Endometrial microvascular endothelial cells (primary cell): ENCODE results near the gene PCDH7. TPM values are rescaled to one million over a fixed set of nuclear protein-coding genes. Genes with fewer than 3 reads are reported as not detected.

Source experiments
- in situ Hi-C: cut with HindIII; loops from 2 replicates; pipeline ENCODE4 v1.10.0; 2017; ENCODE audit warnings: low sequenced_read_pairs, low pct_unique_long_range_greater_than_20kb; ENCODE audit errors: inconsistent ontology term
- total RNA-seq: library from RNA; depleted of rRNA; stranded (reverse); fragments of >200 nt; gene quantifications from one replicate; pipeline ENCODE4 v1.2.3, GENCODE V29; 2015; ENCODE audit errors: inconsistent ontology term

PCDH7 gene
- total RNA-seq, 1 donor from 2014 or later = 6.1 TPM

DNA sequence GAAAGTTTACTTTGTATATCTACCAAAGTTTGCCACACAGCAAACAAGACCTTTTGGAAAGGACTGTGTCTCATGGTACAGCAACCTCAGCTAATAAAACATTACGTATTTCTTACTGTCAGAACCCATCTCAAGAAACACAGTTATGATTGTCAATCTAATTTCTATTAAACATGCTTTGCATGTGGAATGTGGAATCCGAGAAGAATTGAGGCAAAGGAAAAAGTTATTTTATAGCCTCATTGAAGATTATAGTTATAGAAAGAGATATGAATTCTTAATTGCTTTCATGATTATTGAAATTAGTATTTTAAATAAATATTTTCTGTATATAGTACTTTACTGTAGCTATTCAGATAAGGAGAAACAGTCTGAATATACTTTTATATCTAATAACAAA is 5.4 kb downstream of the PCDH7 start:
- in situ Hi-C loops = no loop called here

DNA sequence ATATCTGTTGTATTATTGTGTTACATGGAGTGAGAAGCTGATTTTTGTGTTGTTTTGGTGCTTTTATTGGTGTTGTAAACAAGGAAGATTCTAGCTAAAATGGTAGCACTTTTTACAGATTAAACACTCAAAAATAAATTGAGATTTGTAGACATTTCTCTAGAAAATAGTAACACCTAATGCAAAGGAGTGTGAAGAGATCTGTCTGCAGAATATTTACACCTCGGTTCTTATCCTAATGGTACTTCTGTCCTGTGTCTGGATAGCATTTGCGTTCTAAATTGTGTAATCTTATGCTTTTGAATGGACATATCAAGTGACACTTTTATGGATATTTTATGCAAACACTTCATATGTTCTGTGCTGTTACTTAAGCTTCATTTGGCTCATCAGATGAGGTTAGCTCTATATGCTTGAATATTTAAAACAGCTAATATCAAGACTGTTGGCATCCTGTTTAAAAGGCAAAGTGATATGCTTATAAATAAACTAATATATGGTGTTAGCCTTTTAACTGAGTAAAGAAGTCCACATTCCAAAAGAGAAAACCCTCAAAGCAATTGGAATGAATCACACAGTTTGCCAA is 6.0 kb downstream of the PCDH7 start:
- in situ Hi-C loops = no loop called here

DNA sequence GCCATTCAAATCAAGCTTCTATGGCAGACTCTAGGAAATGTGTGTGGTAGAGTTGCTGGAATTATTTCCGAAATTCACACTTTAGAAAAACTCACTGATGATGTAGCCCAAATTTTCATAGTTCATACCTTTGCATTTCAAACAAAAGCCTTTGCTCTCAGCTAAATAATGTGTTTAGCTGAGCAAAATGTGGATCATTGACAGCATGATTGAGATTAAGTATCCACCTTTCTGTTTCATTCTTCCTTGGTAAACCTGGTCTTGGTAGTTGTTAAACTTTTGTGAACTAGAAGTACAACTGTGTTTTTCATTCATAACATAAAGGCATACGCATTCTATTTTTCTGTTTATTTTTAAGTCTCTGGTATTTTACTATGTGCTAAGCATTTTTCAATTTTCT is 7.2 kb downstream of the PCDH7 start:
- in situ Hi-C loops = no loop called here

DNA sequence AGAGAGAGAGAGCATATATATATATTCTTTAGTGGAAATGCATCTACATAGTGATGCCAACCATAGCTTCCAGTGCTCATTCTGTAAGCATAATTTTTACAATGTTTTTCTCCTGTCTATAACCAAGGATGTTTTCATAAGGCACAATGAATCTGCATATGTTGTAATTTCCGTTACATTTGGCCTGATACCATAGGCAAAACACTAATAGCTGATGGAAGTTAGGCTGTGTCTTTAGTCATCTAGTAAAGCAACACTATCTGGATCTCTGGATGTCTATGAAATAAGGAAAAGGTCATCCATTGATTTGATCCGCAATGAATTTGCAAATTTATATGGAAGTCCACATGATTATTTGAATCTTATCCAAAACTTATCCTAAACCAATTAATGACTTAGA is 8.1 kb downstream of the PCDH7 start:
- in situ Hi-C loops = no loop called here

DNA sequence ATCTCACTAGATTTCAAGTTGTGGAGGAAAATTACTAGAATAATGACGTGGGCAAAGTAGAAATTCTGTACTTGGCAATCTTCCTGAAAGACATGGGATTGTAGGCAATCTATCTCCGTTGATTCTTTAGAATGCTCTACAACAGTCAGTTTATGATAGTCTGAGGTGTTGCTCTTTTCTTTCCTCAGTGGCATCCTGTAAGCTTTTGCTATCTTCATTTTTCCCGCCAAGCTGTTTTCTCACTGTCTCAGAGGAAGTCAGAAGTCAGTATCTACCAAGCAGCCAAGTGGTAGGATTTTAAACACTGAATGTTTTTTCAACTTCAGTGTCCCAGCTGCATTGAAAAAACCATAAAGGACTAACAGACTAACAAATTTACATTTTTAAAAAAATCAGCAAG is 23.7 kb downstream of the PCDH7 start:
- in situ Hi-C loops = no loop called here

DNA sequence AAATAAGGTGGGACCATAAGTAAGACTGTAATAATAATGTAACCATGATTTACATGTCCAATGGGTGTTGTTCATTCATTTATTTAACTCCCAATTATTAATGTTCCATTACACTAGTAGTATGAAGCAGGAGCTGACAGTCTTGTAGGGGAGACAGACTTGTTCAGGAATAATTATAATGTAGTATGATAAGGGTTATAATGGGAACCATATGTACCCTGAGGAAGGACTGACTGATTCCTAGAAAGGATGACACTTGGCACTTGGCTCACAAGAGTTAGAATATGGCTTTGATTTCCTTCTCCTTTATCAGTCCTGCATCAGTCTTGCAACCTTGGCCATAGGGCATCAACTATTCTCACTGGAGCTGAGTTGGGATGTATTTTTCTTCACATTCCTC is 24.2 kb downstream of the PCDH7 start:
- in situ Hi-C loops = no loop called here

DNA sequence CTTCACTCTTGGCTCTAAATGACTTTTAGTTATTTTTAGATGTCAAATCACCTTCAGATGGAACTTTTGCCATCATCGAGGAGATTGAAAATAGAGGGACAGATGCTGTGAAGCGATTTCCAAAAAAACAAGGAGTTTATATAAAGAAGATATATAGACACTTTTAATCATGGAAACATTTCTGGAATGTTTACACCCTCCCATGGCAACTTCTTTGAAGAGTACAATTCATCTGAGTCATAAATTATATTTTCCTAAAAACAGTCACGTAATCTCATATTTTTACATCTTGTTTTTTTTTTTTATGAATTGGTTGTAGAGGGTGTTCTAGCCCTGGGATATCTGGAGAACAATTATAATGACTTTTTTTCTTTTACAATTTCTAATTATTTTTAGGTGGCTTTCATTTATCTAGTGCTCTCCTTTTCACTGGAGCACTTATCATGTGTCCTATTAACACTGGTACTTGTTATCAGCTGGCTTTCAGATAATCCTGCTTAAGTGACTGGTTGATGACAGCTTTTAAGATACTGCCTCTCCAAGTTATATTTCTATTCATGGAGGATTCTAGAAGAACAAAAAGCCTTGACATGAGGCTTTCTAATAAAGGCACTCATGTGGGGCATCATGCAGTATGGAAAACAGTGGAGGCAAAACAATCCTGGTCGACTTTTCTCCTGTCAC is 24.9 kb downstream of the PCDH7 start:
- in situ Hi-C loops = no loop called here

DNA sequence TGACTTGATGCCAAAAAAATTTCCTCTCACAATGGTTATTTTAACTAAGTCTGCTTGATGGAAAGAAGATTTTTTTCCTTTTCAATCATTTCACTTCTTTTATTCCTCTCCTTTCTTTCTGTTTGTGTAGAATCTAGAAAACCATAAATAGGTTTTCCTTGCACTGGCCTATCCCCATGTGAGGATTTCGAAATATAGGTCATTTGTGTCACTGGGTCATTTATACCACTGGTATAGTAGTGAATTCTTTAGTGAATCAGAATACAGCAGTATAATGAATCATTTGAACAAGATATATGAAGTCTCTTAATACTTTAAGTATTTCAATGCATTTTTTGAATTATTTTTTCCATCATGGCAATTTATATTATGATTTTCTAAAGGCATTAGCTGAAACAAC is 26.6 kb downstream of the PCDH7 start:
- in situ Hi-C loops = no loop called here

DNA sequence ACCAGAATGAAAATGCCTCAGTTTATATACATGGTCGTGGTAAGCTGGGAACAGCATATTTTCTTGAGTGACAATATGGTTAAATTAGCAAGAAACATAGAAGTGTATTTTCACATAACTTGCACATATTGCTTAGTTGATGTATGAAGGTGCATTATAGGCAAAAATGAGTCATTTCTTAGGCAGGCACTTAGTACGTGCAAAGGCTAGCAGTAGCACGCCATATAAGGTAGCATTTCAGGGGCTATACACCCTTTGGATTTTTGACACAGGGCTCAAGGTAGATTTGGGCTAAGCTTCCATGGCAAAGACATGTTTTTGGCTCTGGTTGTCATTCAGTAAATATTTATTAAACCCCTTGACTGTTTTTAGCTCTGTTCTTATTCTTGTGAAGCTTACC is 33.1 kb downstream of the PCDH7 start:
- in situ Hi-C loops = no loop called here

DNA sequence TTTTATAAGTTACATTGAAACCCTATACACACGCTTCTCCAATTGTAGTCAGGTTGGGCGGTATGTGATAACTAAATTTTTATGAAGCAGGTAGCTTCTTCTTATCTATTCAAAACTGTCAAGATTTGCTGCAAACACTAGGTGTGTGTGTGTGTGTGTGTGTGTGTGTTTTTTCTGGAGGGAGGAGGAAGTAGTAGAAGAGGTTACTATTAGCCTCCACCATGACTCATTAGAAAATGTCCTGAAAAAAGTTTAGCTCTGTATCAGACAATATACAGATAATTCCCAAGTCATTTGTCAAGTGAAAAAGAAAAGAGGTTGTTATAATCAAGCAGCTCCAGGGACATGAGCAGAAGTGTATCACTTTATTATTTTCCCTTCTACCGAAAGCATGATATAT is 33.9 kb downstream of the PCDH7 start:
- in situ Hi-C loops = no loop called here

DNA sequence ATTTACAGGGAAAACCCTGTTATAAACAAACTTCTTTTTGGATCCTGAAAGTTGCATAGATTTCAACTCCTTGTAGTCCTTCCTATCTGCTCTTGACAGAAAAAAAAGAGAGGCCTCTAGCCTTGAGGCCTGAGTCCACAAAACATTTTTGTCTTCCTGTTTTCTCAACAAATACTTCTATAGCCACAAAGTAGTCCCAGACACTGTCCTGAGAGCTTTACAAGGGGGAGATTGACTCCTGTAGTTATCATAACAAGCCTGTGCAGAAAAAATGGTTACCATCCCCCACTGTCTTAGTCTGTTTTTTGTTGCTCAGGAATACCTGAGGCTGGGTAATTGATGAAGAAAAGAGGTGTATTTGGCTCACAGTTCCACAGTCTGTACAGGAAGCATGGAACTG is 35.2 kb downstream of the PCDH7 start:
- in situ Hi-C loops = no loop called here

DNA sequence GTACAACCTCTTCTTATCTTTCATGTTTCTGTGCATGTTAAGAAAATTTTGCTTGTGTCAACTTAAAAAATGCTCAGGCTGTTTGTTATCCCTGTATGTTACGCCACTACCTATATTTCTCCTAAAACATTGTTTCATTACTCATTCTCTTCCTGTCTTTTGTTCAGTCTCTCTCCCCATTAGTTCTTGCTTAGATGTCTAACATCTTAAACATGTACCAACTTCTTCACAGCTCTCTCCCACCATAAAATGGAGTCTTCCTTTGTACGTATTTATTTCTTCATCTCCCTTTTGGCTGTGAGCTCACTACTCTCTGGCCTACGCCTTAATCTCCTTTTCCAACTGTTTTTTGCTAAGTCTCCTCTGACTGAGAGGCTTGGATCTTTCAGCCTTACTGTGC is 36.4 kb downstream of the PCDH7 start:
- in situ Hi-C loops = no loop called here

DNA sequence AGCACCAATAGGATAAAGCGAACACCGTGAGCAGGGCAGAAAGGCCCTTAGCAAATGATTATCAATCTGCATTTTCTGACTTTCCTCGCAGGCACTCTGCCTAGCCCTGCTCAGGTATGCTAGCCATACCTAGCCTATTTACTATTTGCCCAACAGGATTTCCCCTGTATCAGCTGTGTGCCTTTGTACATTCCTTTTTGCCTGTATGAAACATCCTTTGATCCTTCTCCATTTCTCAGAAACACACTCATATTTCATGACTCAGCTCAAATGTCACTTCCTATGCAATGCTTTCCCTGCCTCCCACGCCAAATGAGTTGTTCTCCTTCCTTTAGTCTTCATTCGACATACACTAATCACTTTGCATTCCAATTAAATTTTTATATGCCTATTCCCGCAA is 37.2 kb downstream of the PCDH7 start:
- in situ Hi-C loops = no loop called here

DNA sequence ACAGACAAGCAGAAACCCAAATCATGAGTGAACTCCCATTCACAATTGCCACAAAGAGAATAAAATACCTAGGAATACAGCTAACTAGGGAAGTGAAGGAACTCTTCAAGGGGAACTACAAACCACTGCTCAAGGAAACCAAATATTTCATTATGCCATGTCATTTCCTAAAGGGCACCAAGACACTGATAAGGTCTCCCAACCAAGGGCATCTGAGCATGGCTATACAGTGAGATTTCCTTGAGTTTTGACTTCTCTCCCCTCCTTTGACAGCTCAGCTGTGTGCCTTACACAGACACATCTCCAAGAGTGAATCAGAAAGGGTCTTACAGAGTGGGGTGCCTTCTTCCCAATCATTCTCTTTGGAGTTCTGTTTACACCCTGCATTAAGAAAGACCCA is 40.4 kb downstream of the PCDH7 start:
- in situ Hi-C loops = no loop called here

DNA sequence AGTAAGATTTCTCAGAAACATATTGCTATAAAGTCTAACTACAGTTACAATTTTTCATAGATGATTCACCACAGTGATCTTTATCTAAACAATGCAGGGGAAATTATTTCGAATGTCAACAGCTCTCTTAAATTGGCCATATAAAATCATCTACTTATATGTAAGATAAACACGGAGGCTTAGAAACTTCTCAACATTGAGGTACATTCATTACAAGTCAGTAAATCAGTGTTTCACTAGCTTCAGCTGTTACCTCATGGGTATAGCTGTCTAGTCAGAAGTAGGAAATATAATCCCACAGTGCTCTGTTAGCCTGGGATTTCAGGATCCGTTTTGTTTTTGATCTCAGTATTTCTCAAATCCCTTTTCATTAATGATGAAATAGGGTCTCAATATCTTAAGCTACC is 43.2 kb downstream of the PCDH7 start:
- in situ Hi-C loops = no loop called here

DNA sequence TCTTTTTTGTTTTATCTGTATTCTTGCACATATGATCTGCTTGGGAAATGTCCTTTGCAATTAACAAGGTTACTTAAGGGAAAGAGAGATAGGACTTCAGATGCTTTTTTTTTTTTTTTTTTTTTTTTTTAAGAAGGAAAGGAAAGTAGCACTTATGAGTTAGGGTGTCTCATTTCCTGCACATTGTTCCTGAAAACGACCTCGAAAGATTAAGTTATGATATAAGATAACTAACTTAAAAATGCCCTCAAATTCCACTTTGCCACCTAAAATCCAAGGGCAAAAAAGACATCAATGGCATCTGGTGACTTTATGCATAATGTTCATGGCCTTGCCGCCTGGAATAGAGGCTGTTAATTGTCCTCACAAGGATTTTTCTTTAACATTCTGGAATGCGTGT is 44.9 kb downstream of the PCDH7 start:
- in situ Hi-C loops = no loop called here

DNA sequence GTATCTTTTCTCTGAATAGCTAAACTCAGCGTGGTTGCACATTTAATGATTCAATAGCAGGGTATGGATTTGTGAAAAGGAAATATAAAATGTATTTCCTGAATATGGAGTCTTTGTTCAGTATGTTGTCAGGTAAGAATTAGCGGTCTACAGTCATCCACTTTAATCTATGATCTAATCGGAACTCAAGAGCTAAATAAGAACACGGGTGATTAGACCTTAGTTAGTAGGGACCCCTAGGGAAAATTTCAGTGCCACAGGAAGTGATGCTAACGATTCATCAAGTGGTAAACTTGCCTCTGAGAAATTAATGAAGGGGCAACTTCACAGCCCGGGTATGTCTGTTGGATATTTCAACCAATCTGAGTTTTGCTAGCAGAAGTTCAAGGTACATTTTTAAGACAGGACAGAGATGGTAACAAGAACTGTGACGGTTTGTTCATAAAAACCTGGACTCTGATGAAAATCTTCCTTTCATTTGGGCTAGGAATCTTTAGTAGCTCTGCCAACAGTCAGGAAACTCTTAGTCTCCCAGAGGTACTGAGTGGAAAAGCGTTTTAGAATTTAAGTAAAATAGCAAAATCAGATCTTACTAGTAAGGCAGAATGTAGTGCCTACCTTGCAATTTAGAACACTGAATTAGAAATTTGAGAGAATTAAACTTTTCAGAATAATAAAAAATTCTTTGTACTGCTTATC is 47.1 kb downstream of the PCDH7 start:
- in situ Hi-C loops = no loop called here

DNA sequence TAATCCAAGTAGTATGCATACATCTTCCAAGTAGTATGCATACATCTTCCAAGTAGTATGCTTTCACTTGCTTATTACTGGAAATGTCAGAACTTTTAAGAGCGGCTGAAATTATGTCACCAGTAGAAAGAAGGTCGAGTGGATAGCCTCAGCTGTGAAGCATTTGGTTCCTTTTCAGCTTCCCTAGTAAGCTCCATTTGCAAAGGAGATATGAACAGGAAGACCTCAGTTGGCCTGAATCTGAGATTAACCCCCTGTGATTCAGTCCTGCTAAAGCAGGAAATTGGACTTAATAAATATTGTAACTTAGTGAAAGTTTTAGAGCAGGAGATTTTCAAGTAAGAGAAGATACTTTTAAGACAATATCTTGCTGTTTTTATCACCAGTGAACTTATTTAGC is 48.1 kb downstream of the PCDH7 start:
- in situ Hi-C loops = no loop called here

DNA sequence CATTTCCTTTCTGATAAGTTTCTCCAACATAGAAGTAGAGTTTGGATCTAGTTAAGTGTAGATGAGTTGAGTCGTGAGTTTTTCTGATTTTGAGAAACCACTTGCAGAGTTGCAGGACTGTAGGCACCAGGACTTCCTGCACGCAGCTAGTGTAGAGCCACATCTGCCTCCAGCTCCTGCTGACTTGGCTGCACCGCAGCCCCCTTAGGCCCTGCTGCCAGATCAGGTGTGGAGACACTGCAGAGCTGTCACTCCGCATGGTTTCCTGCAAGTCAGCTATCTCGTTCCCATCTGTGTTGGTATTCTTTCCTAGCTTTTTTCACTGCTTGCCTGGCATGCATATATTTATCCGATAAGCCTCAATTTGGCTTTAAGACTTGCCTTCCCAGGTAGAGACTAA is 48.9 kb downstream of the PCDH7 start:
- in situ Hi-C loops = no loop called here

DNA sequence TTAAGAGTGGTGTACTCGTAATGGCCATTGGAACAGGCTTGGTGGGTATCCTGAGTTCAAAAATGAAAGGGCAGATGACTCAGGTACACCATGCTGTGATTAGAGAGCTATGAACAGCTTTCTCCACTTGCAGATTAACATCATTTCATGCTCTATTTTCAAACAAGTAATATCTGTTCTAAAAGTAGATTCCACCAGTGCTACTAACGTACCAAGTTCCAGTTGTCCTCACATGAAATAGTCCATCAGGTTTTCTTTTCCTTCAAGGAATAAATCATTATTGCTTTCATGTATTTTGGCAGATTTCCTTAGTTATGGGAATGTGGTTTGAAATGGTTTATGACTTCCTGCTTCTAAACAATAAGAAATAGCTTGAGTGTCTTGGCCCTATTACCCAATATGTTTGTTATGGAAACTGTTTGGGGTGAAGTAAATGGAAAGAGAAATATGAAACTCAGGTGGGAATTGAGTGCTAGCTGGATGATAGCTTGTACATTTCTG is 49.9 kb downstream of the PCDH7 start:
- in situ Hi-C loops = no loop called here
